Fibroblast of lung (primary cell): Measurements from ENCODE around the gene SYNPR. TPM values are rescaled to one million over a fixed set of nuclear protein-coding genes. Genes with fewer than 3 reads are reported as not detected.

Experiments used
- DNase-seq, 2 donors: peaks; one replicate each; pipeline versions ENCODE4 v3.0.0 to v3.0.0-alpha.2; 2010; ENCODE audit warnings: low read depth in 2 of 2
- H2AFZ ChIP-seq: 2 replicates; pipeline ENCODE4 v1.5.1; 2012; ENCODE audit warnings: low read length, control low read depth, inconsistent platforms
- H3K27ac ChIP-seq: 2 replicates; pipeline ENCODE4 v1.5.1; 2011; ENCODE audit warnings: low read length, control low read depth; ENCODE audit not compliant: insufficient read depth
- H3K27me3 ChIP-seq: 2 replicates; pipeline ENCODE4 v1.5.1; 2011; ENCODE audit warnings: mild to moderate bottlenecking, low read length; ENCODE audit not compliant: control insufficient read depth, insufficient read depth
- H3K36me3 ChIP-seq: 2 replicates; pipeline ENCODE4 v1.5.1; 2011; ENCODE audit warnings: low read length; ENCODE audit not compliant: control insufficient read depth, insufficient read depth
- H3K4me1 ChIP-seq: 2 replicates; pipeline ENCODE4 v1.5.1; 2011; ENCODE audit warnings: low read length; ENCODE audit not compliant: control insufficient read depth, insufficient read depth; ENCODE audit errors: extremely low read depth
- H3K4me2 ChIP-seq: 2 replicates; pipeline ENCODE4 v1.5.1; 2011; ENCODE audit warnings: low read length, control low read depth; ENCODE audit not compliant: insufficient read depth; ENCODE audit errors: extremely low read depth
- H3K4me3 ChIP-seq, 4 experiments: fragments of 200-600 bp in 1 of 4; sonication (generic) in 1 of 4; replicated peaks in 1 of 4; 2 replicates each; pipeline ENCODE4 v1.5.1; 2011 to 2016; ENCODE audit warnings: low read length in 4 of 4, low read depth in 3 of 4, mild to moderate bottlenecking in 3 of 4, control low read depth in 2 of 4, inconsistent platforms in 1 of 4, mixed read lengths in 1 of 4; ENCODE audit not compliant: insufficient read depth in 1 of 4; ENCODE audit errors: control extremely low read depth in 1 of 4
- H3K79me2 ChIP-seq: 2 replicates; pipeline ENCODE4 v1.5.1; 2012; ENCODE audit warnings: mild to moderate bottlenecking, low read length, inconsistent platforms; ENCODE audit not compliant: control insufficient read depth, insufficient read depth
- H3K9ac ChIP-seq: 2 replicates; pipeline ENCODE4 v1.5.1; 2011; ENCODE audit warnings: mild to moderate bottlenecking, low read length, control low read depth; ENCODE audit not compliant: insufficient read depth
- H3K9me3 ChIP-seq: 2 replicates; pipeline ENCODE4 v1.5.1; 2012; ENCODE audit warnings: low read depth, low read length; ENCODE audit not compliant: control insufficient read depth, insufficient read depth
- H4K20me1 ChIP-seq: 2 replicates; pipeline ENCODE4 v1.5.1; 2011; ENCODE audit warnings: low read length; ENCODE audit not compliant: control insufficient read depth, insufficient read depth; ENCODE audit errors: extremely low read depth
- CTCF ChIP-seq, 2 donors: IDR thresholded peaks in 1 of 2; conservative IDR thresholded peaks in 1 of 2; 1 replicate in 1 of 2; 2 replicates in 1 of 2; pipeline ENCODE4 v1.5.1; 2011 to 2012; ENCODE audit warnings: low read length in 2 of 2, control low read depth in 1 of 2, inconsistent platforms in 1 of 2, low read depth in 1 of 2, mild to moderate bottlenecking in 1 of 2
- EZH2 ChIP-seq: IDR thresholded peaks from 2 replicates; pipeline ENCODE4 v1.5.1; 2012; ENCODE audit warnings: low read length, control low read depth, mild to moderate bottlenecking; ENCODE audit errors: missing control alignments
- polyA plus RNA-seq, 2 donors: library from polyadenylated mRNA; depleted of rRNA in 1 of 2; stranded (reverse) in 1 of 2; unstranded in 1 of 2; fragments of >200 nt; gene quantifications; 2 replicates each; pipeline ENCODE4 v1.2.1, GENCODE V29; 2011 to 2012; ENCODE audit warnings: missing spikeins in 1 of 2
- total RNA-seq: library from RNA; depleted of rRNA; stranded (reverse); fragments of >200 nt; gene quantifications from 2 replicates; pipeline ENCODE4 v1.2.1, GENCODE V29; 2014

Gene SYNPR
- total and polyA plus RNA-seq, 2 donors (not counting 1 experiment from before 2014, with no cell fraction given), result not detected

GRCh38 chr3:63595221-63595620 lies 317.1 kb downstream of the SYNPR start:
- no peak overlapping the region for H3K27ac ChIP-seq
- H3K36me3 ChIP-seq, result no peaks in the 10 kb centered on the region
- no peak overlapping the region for H3K4me2 ChIP-seq
- H3K27me3 ChIP-seq, result no peaks in the 10 kb centered on the region
- no peak for DNase-seq
- no peak overlapping the region for H2AFZ ChIP-seq
- no peaks in the 10 kb centered on the region for H3K9me3 ChIP-seq
- no peak for TF ChIP-seq EZH2
- no peak for TF ChIP-seq CTCF (conservative IDR thresholded peaks at IDR 0.05 in 1 of 2, IDR thresholded peaks at IDR 0.05 in 1 of 2; ENCODE audit: low read depth in 1 of 2, low read length in 2 of 2)
- no peak overlapping the region for H3K4me3 ChIP-seq
- no peaks in the 10 kb centered on the region for H4K20me1 ChIP-seq
- H3K79me2 ChIP-seq, result no peaks in the 10 kb centered on the region
- no peaks in the 10 kb centered on the region for H3K4me1 ChIP-seq
- H3K9ac ChIP-seq, result no peak overlapping the region

GRCh38 chr3:63597019-63597418 lies 318.9 kb downstream of the SYNPR start:
- DNase-seq, result no peak
- Histone ChIP-seq H3K4me2 (no peak overlapping the region), H3K27ac (no peak overlapping the region), H3K9ac (no peak overlapping the region), H4K20me1 (no peaks in the 10 kb centered on the region), H3K9me3 (no peaks in the 10 kb centered on the region), H3K27me3 (no peaks in the 10 kb centered on the region), H3K79me2 (no peaks in the 10 kb centered on the region), H3K4me1 (no peaks in the 10 kb centered on the region), H2AFZ (no peak overlapping the region), H3K4me3 (no peak overlapping the region), H3K36me3 (no peaks in the 10 kb centered on the region)
- TF ChIP-seq CTCF (conservative IDR thresholded peaks at IDR 0.05 in 1 of 2, IDR thresholded peaks at IDR 0.05 in 1 of 2; ENCODE audit: low read depth in 1 of 2, low read length in 2 of 2) (no peak), EZH2 (no peak)

GRCh38 chr3:63607716-63608115 lies 329.6 kb downstream of the SYNPR start:
- no peaks in the 10 kb centered on the region for H4K20me1 ChIP-seq
- no peak overlapping the region for H3K4me2 ChIP-seq
- no peak for DNase-seq
- no peaks in the 10 kb centered on the region for H3K27me3 ChIP-seq
- H3K36me3 ChIP-seq, result no peaks in the 10 kb centered on the region
- H3K79me2 ChIP-seq, result no peaks in the 10 kb centered on the region
- H3K9me3 ChIP-seq, result no peaks in the 10 kb centered on the region
- no peak overlapping the region for H3K27ac ChIP-seq
- H3K9ac ChIP-seq, result no peak overlapping the region
- H3K4me3 ChIP-seq, result no peak overlapping the region
- no peaks in the 10 kb centered on the region for H3K4me1 ChIP-seq
- TF ChIP-seq EZH2 (no peak), CTCF (conservative IDR thresholded peaks at IDR 0.05 in 1 of 2, IDR thresholded peaks at IDR 0.05 in 1 of 2; ENCODE audit: low read depth in 1 of 2, low read length in 2 of 2) (no peak)
- no peak overlapping the region for H2AFZ ChIP-seq
